K562 (cell line): Measurements from ENCODE around the gene AP2M1. TPM values are rescaled to one million over a fixed set of nuclear protein-coding genes. Genes with fewer than 3 reads are reported as not detected.

Source experiments
- ATAC-seq: fragments of 200-7000 bp; cut with Tn5 transposase; 3 replicates; pipeline ENCODE4 v1.9.1; 2020; ENCODE audit warnings: moderate library complexity
- BruUV-seq: library from RNA; stranded (reverse); fragments of 400-500 nt; replicated peaks from 2 replicates; lab custom pipeline; 2021; lab: Mats Ljungman, UMichigan
- CTCF ChIA-PET: fragments of 300-600 bp; formaldehyde crosslinking; extraction: SDS; loops from one replicate; lab custom pipeline; 2021; ENCODE audit warnings: low intra/inter-chr PET ratio; lab: Yijun Ruan, JAX
- POLR2A ChIA-PET: fragments of 300-600, 350-650 bp; sonication (Branson Sonifier 250); formaldehyde crosslinking; extraction: SDS; loops from one replicate; lab custom pipeline; 2021; ENCODE audit warnings: antibody characterized with exemption, inconsistent platforms; lab: Yijun Ruan, JAX
- DNase-seq, 4 experiments: peaks; one replicate each; pipeline versions ENCODE4 v3.0.0 to v3.0.0-alpha.2; 2011 to 2018; ENCODE audit warnings: low spot score in 3 of 4, mixed read lengths in 3 of 4; ENCODE audit errors: extremely low read depth in 1 of 4
- FAIRE-seq: peaks from 2 replicates; lab custom pipeline; 2011; peaks lifted over from hg19 to GRCh38; lab: Jason Lieb, UNC
- H2AFZ ChIP-seq: 2 replicates; pipeline ENCODE4 v1.6.0; 2011; ENCODE audit warnings: low read depth, low read length, control low read depth, inconsistent platforms
- H3K27ac ChIP-seq: fragments of 200-600 bp; 3 replicates; pipeline ENCODE4 v1.8.0; 2011; ENCODE audit warnings: low read depth, mild to moderate bottlenecking, control low read depth, inconsistent platforms, low read length, moderate library complexity, mixed read lengths; ENCODE audit errors: extremely low read depth
- H3K27me3 ChIP-seq, 2 experiments: fragments of 300-600 bp in 1 of 2; 2 replicates in 1 of 2; 3 replicates in 1 of 2; pipeline versions ENCODE4 v1.6.0 to v1.8.0; 2011; ENCODE audit warnings: inconsistent platforms in 2 of 2, low read length in 2 of 2, mild to moderate bottlenecking in 1 of 2, mixed read lengths in 1 of 2, moderate library complexity in 1 of 2; ENCODE audit not compliant: control insufficient read depth in 2 of 2, insufficient read depth in 2 of 2
- H3K36me3 ChIP-seq: fragments of 300-600 bp; 3 replicates; pipeline ENCODE4 v1.8.0; 2011; ENCODE audit warnings: mild to moderate bottlenecking, low read length, inconsistent platforms; ENCODE audit not compliant: control insufficient read depth, insufficient read depth
- H3K4me1 ChIP-seq, 2 experiments: fragments of 200-600 bp in 1 of 2; replicated peaks in 1 of 2; 2 replicates in 1 of 2; 3 replicates in 1 of 2; pipeline versions ENCODE4 v1.5.1 to v1.8.0; 2011; ENCODE audit warnings: inconsistent platforms in 2 of 2, low read length in 2 of 2, mild to moderate bottlenecking in 1 of 2, mixed read lengths in 1 of 2, moderate library complexity in 1 of 2; ENCODE audit not compliant: control insufficient read depth in 2 of 2, insufficient read depth in 2 of 2
- H3K4me2 ChIP-seq: 2 replicates; pipeline ENCODE4 v1.6.1; 2011; ENCODE audit warnings: low read length, control low read depth, inconsistent platforms, mixed read lengths; ENCODE audit not compliant: insufficient read depth
- H3K4me3 ChIP-seq: fragments of 200-600 bp; sonication (generic), shearing (Covaris generic); 2 replicates; pipeline ENCODE4 v1.5.1; 2016; ENCODE audit warnings: control low read depth, inconsistent platforms
- H3K79me2 ChIP-seq: fragments of 200-600 bp; 3 replicates; pipeline ENCODE4 v1.8.0; 2011; ENCODE audit warnings: low read length, inconsistent platforms; ENCODE audit not compliant: control insufficient read depth, insufficient read depth
- H3K9ac ChIP-seq, 2 experiments: 2 replicates each; pipeline versions ENCODE4 v1.6.0 to v1.6.1; 2011; ENCODE audit warnings: low read depth in 2 of 2, low read length in 2 of 2, control low read depth in 1 of 2, inconsistent platforms in 1 of 2, mild to moderate bottlenecking in 1 of 2, mixed read lengths in 1 of 2; ENCODE audit not compliant: insufficient read depth in 1 of 2
- H3K9me1 ChIP-seq: one replicate; pipeline ENCODE4 v1.6.0; 2011; ENCODE audit warnings: inconsistent platforms, mild to moderate bottlenecking, low read length, moderate library complexity; ENCODE audit not compliant: control insufficient read depth, insufficient read depth
- H3K9me3 ChIP-seq: replicated peaks from 2 replicates; pipeline ENCODE4 v1.5.1; 2011; ENCODE audit warnings: low read depth, low read length, inconsistent platforms; ENCODE audit not compliant: control insufficient read depth, insufficient read depth
- H4K20me1 ChIP-seq: replicated peaks from 2 replicates; pipeline ENCODE4 v1.6.1; 2011; ENCODE audit warnings: low read length, inconsistent platforms, mixed read lengths; ENCODE audit not compliant: control insufficient read depth, insufficient read depth
- CTBP1 ChIP-seq: fragments of 450-650 bp; IDR thresholded peaks from 2 replicates; pipeline ENCODE4 v1.6.1; 2016; ENCODE audit warnings: borderline replicate concordance
- POLR2G ChIP-seq: fragments of 200-400 bp; formaldehyde crosslinking; IDR thresholded peaks from 2 replicates; pipeline ENCODE4 v1.6.1; 2017; ENCODE audit warnings: low read depth, mild to moderate bottlenecking, antibody characterized with exemption, low read length, moderate library complexity
- RBFOX2 ChIP-seq: fragments of 200-400 bp; formaldehyde crosslinking; IDR thresholded peaks from 2 replicates; pipeline ENCODE4 v1.6.1; 2017; ENCODE audit warnings: low read depth, mild to moderate bottlenecking, low read length, moderate library complexity
- RBM25 ChIP-seq: fragments of 200-400 bp; formaldehyde crosslinking; IDR thresholded peaks from 2 replicates; pipeline ENCODE4 v1.6.1; 2018; ENCODE audit warnings: low read length, low read depth, moderate library complexity; ENCODE audit not compliant: severe bottlenecking
- SMARCA5 ChIP-seq: fragments of 450-650 bp; IDR thresholded peaks from 2 replicates; pipeline ENCODE4 v1.6.1; 2016
- SREBF2 ChIP-seq: sonication (generic); formaldehyde crosslinking; IDR thresholded peaks from 2 replicates; pipeline ENCODE4 v1.4.0; 2020; ENCODE audit warnings: mild to moderate bottlenecking, missing genetic modification reagents
- ZFP36 ChIP-seq: fragments of 150-350 bp; IDR thresholded peaks from 2 replicates; pipeline ENCODE4 v1.6.1; 2018; ENCODE audit warnings: low read length, low read depth; ENCODE audit not compliant: partially characterized antibody
- WGBS: fragments of 100-300 bp; shearing (Covaris generic); methylation state at CpG from one replicate; pipeline ENCODE4 v1.1.6; 2016; ENCODE audit warnings: low coverage, mixed read lengths; ENCODE audit not compliant: insufficient coverage; ENCODE audit errors: missing lambda C conversion rate; 5-methylcytosine and 5-hydroxymethylcytosine counted together
- in situ Hi-C: fragments of 300-500 bp; cut with MboI; formaldehyde crosslinking; loops from 4 replicates; pipeline ENCODE4 v1.15.0; 2018; ENCODE audit warnings: inconsistent platforms, mixed read lengths
- intact Hi-C: fragments of 100-400 bp; cut with micrococcal nuclease; formaldehyde crosslinking; loops from 2 replicates; pipeline ENCODE4 v1.14.2; 2022
- polyA plus RNA-seq, 8 experiments: library from polyadenylated mRNA; depleted of rRNA in 4 of 8; stranded (reverse) in 5 of 8; unstranded in 3 of 8; fragments of >200 nt; fragmentation: Nextera tagmentation in 2 of 8; fragmentation: Illumina TruSeq in 1 of 8; extraction: Ambion mirVana in 2 of 8; extraction: Trizol in 1 of 8; gene quantifications; 2 replicates each; pipeline versions ENCODE4 v1.2.1 to v1.2.3, GENCODE V29; 2011 to 2014; ENCODE audit warnings: inconsistent platforms in 1 of 8, missing spikeins in 1 of 8
- total RNA-seq, 7 experiments: library from RNA; depleted of rRNA in 6 of 7; stranded (reverse); fragments of >200 nt in 6 of 7; fragmentation: Illumina TruSeq in 2 of 7; extraction: Trizol in 2 of 7; gene quantifications; 2 replicates each; pipeline versions ENCODE4 v1.2.1 to v1.2.3, GENCODE V29; 2011 to 2021; ENCODE audit warnings: low replicate concordance in 1 of 7

Gene AP2M1
- total and polyA plus RNA-seq, 9 of the 15 experiments (the other 6 are each of a cell fraction or from before 2014, with no cell fraction given): 118 to 505 (median 296) TPM

DNA sequence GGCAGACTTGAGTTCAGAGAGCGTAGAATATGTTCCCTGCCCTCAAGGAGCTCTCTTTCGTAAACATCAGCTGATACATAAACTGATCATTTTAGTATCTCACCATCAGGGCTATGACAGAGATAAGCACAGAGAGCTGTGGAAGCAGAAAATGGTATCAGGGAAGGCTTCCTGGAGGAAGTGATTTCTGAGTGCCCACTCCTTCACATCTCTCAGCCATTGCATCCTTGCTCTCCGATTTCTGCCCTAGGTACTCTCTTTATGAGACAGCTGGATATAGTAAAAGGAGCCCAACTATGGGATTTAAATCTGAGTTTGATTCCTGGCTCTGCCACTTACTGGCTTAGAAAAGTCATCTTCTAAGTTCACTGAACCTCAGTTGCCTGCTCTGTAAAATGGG, 9.1 kb upstream of the AP2M1 start:
- in situ Hi-C loops (no loop called here), intact Hi-C loops (no loop called here)
- H3K9me3 ChIP-seq: no peaks in the 10 kb centered on the region
- CTCF ChIA-PET: no interaction called here
- TF ChIP-seq SMARCA5 (peak; percentile 44; the same call in 1 of the 2 replicates), ZFP36 (peak; percentile 94), SREBF2 (CRISPR knock-in tag) (no peak), RBM25 (peak; percentile 82)
- H3K9ac ChIP-seq: no peak overlapping the region
- no peak overlapping the region for H3K4me3 ChIP-seq
- POLR2A ChIA-PET: interaction anchor here (0.7 kb wide), 1 partner anchor 46 kb away, joined by 3 read pairs; no protein-coding TSS in a partner anchor
- 100% methylated on average over 3 of the region's 3 CpGs for WGBS
- H3K9me1 ChIP-seq: no peaks in the 10 kb centered on the region
- FAIRE-seq: no peak
- peaks cover 13% of the 10 kb centered on the region for H3K79me2 ChIP-seq
- H3K4me2 ChIP-seq: no peak overlapping the region
- H2AFZ ChIP-seq: no peak overlapping the region
- H4K20me1 ChIP-seq: no peaks in the 10 kb centered on the region
- H3K36me3 ChIP-seq: peaks cover 88% of the 10 kb centered on the region; the same call in 2 of the 3 replicates
- H3K4me1 ChIP-seq: peaks cover 3 to 11% of the 10 kb centered on the region in 2 experiments; a peak in 4 of 5 replicates
- DNase-seq: no peak
- no peak overlapping the region for H3K27ac ChIP-seq
- ATAC-seq: no peak
- no peaks in the 10 kb centered on the region for H3K27me3 ChIP-seq
- BruUV-seq: no TSS peak

DNA sequence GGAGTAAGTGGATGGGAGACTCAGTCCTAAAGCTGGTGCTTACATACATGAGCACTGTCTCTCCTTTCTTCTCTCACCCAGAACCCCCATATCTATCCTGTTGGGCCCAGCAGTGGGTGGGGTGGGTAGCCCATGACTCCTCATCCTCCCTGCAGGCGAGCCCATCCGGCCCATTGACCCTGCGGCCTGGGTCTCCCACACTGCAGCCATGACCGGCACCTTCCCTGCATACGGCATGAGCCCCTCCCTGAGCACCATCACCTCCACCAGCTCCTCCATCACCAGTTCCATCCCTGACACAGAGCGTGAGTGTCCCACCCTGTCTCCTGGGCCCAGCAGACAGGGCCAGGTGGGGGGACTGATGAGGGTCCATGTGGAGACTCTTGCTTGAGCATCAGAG, 8.0 kb upstream of the AP2M1 start:
- CTCF ChIA-PET: no interaction called here
- in situ Hi-C loops: no loop called here

More for the DNA sequence above, 8.0 kb upstream of the AP2M1 start:
- ATAC-seq: no peak
- H3K79me2 ChIP-seq: peaks cover 6% of the 10 kb centered on the region; the same call in 2 of the 3 replicates
- 0 out of 2 replicates have a peak, but pooled peaks have one; percentile 16 for TF ChIP-seq POLR2G
- 0 out of 2 replicates have a peak, but pooled peaks have one; percentile 21 for TF ChIP-seq RBFOX2
- TF ChIP-seq CTBP1: no peak
- H3K27ac ChIP-seq: no peak overlapping the region
- WGBS: 93% methylated on average over 4 of the region's 6 CpGs
- intact Hi-C loops: no loop called here
- H3K4me3 ChIP-seq: no peak overlapping the region
- DNase-seq: no peak
- no peaks in the 10 kb centered on the region for H4K20me1 ChIP-seq
- H3K9me3 ChIP-seq: no peaks in the 10 kb centered on the region
- no peaks in the 10 kb centered on the region for H3K27me3 ChIP-seq
- peaks cover 7 to 17% of the 10 kb centered on the region in 2 experiments; a peak in 4 of 5 replicates for H3K4me1 ChIP-seq
- H2AFZ ChIP-seq: no peak overlapping the region
- no peak for FAIRE-seq
- BruUV-seq: no TSS peak
- POLR2A ChIA-PET: no interaction called here
- no peak overlapping the region for H3K4me2 ChIP-seq
- peak overlapping the region in 1 of 2 experiments; percentile 66; a peak in 2 of 4 replicates for H3K9ac ChIP-seq
- no peaks in the 10 kb centered on the region for H3K9me1 ChIP-seq
- H3K36me3 ChIP-seq: peaks cover 94% of the 10 kb centered on the region; the same call in 2 of the 3 replicates
